Kidney (tissue), 14 donors: ENCODE data around the gene LPCAT2. TPM values are rescaled to one million over a fixed set of nuclear protein-coding genes. Genes with fewer than 3 reads are reported as not detected.

Experiments used
- DNase-seq, 5 donors: peaks; one replicate each; pipeline ENCODE4 v3.0.0-alpha.2; 2013 to 2020
- FAIRE-seq: peaks from 2 replicates; lab custom pipeline; 2012; peaks lifted over from hg19 to GRCh38; lab: Jason Lieb, UNC
- H3K27ac ChIP-seq, 2 donors: one replicate each; pipeline ENCODE4 v1.7.0; 2013; ENCODE audit warnings: low read depth in 2 of 2, low read length in 2 of 2, inconsistent platforms in 1 of 2
- H3K27me3 ChIP-seq: one replicate; pipeline ENCODE4 v1.7.1; 2013; ENCODE audit warnings: low read length, inconsistent platforms; ENCODE audit not compliant: control insufficient read depth, insufficient read depth
- H3K36me3 ChIP-seq, 3 donors: one replicate each; pipeline versions ENCODE4 v1.7.0 to v1.7.1; 2013; ENCODE audit warnings: low read length in 3 of 3, control low read depth in 1 of 3, inconsistent platforms in 1 of 3; ENCODE audit not compliant: insufficient read depth in 3 of 3, control insufficient read depth in 2 of 3
- H3K4me1 ChIP-seq, 3 donors: one replicate each; pipeline versions ENCODE4 v1.7.0 to v1.7.1; 2013; ENCODE audit warnings: low read length in 3 of 3, inconsistent platforms in 1 of 3, low read depth in 1 of 3; ENCODE audit not compliant: control insufficient read depth in 2 of 3, insufficient read depth in 2 of 3
- H3K4me3 ChIP-seq, 3 donors: one replicate each; pipeline versions ENCODE4 v1.7.0 to v1.8.1; 2013; ENCODE audit warnings: low read length in 3 of 3, control low read depth in 1 of 3, inconsistent platforms in 1 of 3
- H3K9ac ChIP-seq, 3 donors: one replicate each; pipeline versions ENCODE4 v1.7.0 to v1.7.1; 2013; ENCODE audit warnings: low read length in 3 of 3, control low read depth in 1 of 3, inconsistent platforms in 1 of 3
- H3K9me3 ChIP-seq, 3 donors: one replicate each; pipeline versions ENCODE4 v1.7.0 to v1.7.1; 2013; ENCODE audit warnings: low read length in 3 of 3, control low read depth in 1 of 3, inconsistent platforms in 1 of 3; ENCODE audit not compliant: control insufficient read depth in 2 of 3, insufficient read depth in 1 of 3
- intact Hi-C: fragments of 100-400 bp; cut with DNase I; formaldehyde crosslinking; loops from one replicate; pipeline ENCODE4 v1.11.1; 2022
- polyA plus RNA-seq: library from polyadenylated mRNA; stranded (reverse); fragments of 350-450 nt; fragmentation: Illumina TruSeq; extraction: RNeasy Lipid Tissue Mini Kit (QIAGEN cat#74804); gene quantifications from one replicate; pipeline ENCODE4 v1.2.3, GENCODE V29; 2014; ENCODE audit warnings: low read depth, low replicate concordance; ENCODE audit not compliant: insufficient read depth
- total RNA-seq: library from RNA; stranded (reverse); fragmentation: NEBNext Ultra II Directional; extraction: Animal tissue kit (Norgen Biotek cat#: 25700); gene quantifications from one replicate; pipeline ENCODE4 v1.2.1, GENCODE V29; 2021
- TF ChIP-seq, protein P1 (sequence below): IDR thresholded peaks from 3 replicates; pipeline ENCODE4 v1.5.1; 2012; ENCODE audit warnings: mild to moderate bottlenecking, moderate library complexity, borderline replicate concordance; ENCODE audit not compliant: insufficient read depth; ENCODE audit errors: extremely low read depth
- donor health status: control.
- donor health status: control.
- donor health status: control.
- donor health status: control.
- donor health status: control.
- donor health status: DM: yes; HTN: yes; CAD: no.
- donor health status: Normal renal cell carcinoma (clear cell type).

Gene LPCAT2
- total and polyA plus RNA-seq, 2 donors from 2014 or later = 7.7 to 20.6 TPM

DNA sequence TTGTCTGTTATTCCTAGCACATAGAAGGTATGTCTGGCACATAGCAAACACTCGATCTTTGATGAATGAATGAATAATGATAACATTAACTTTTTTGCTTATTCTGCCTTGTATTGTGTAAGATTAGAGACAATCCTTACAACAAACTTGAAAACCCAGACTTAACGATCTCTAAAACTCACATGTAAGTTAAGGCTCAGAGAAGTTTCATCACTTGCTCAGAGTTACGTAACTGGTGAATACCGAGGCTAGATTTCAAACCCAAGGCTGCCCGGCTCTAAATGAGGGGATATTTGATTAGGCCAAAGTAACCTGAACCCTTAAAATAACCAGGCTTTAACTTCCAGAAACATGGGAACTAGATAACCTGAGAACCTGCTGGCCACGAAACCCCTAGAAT, 79.9 kb downstream of the LPCAT2 start:
- FAIRE-seq (no peak), DNase-seq (no peak)
- Histone ChIP-seq H3K36me3 (no peaks in the 10 kb centered on the region), H3K27ac (no peak overlapping the region), H3K4me3 (no peak overlapping the region), H3K9me3 (no peaks in the 10 kb centered on the region), H3K27me3 (no peaks in the 10 kb centered on the region), H3K4me1 (no peaks in the 10 kb centered on the region), H3K9ac (no peak overlapping the region)
- TF ChIP-seq, protein P1, sequence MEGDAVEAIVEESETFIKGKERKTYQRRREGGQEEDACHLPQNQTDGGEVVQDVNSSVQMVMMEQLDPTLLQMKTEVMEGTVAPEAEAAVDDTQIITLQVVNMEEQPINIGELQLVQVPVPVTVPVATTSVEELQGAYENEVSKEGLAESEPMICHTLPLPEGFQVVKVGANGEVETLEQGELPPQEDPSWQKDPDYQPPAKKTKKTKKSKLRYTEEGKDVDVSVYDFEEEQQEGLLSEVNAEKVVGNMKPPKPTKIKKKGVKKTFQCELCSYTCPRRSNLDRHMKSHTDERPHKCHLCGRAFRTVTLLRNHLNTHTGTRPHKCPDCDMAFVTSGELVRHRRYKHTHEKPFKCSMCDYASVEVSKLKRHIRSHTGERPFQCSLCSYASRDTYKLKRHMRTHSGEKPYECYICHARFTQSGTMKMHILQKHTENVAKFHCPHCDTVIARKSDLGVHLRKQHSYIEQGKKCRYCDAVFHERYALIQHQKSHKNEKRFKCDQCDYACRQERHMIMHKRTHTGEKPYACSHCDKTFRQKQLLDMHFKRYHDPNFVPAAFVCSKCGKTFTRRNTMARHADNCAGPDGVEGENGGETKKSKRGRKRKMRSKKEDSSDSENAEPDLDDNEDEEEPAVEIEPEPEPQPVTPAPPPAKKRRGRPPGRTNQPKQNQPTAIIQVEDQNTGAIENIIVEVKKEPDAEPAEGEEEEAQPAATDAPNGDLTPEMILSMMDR = no peak
- intact Hi-C loops = no loop called here

DNA sequence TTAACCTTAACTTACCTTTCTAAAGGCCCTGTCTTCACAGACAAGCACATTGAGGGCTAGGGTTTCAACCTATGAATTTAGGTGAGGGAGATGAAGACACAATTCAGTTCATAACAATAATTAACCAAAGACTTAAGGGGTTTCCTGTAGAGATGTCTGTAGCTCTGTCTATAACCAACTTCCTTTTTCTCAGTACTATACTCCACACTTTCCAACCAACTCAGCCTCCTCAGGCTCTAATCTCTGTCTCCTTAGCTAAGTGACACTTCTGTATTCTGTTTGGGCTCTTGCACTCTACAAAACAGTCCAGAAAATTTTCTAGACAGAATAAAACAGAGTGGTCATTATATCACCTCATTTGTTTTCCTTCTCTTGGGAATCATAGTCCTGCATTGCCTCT, 83.4 kb downstream of the LPCAT2 start:
- FAIRE-seq (no peak), DNase-seq (no peak)
- intact Hi-C loops = no loop called here
- Histone ChIP-seq H3K4me3 (no peak overlapping the region), H3K4me1 (no peaks in the 10 kb centered on the region), H3K27ac (no peak overlapping the region), H3K36me3 (no peaks in the 10 kb centered on the region), H3K9ac (no peak overlapping the region), H3K27me3 (no peaks in the 10 kb centered on the region), H3K9me3 (no peaks in the 10 kb centered on the region)
- TF ChIP-seq, protein P1 = no peak

DNA sequence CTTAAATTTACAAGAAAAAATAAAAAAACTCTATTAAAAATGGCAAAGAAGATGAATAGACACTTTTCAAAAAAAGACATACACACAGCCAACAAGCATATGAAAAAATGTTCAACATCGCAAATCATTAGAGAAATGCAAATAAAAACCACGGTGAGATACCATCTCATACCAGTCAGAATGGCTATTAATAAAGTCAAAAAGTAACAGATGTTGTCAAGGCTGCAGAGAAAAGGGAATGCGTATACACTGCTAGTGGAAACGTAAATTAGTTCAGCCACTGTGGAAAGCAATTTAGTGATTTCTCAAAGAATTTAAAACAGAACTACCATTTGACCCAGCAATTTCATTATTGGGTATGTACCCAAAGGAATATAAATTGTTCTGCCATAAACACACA, 89.1 kb downstream of the LPCAT2 start:
- H3K4me3 ChIP-seq = no peak overlapping the region
- intact Hi-C loops = no loop called here
- no peak overlapping the region for H3K9ac ChIP-seq
- H3K36me3 ChIP-seq = no peaks in the 10 kb centered on the region
- H3K27me3 ChIP-seq = no peaks in the 10 kb centered on the region
- no peaks in the 10 kb centered on the region for H3K4me1 ChIP-seq
- TF ChIP-seq, protein P1 = no peak
- no peaks in the 10 kb centered on the region for H3K9me3 ChIP-seq
- FAIRE-seq (no peak), DNase-seq (peak in 2 of 5 donors; percentile 46 to 49)
- H3K27ac ChIP-seq = no peak overlapping the region

DNA sequence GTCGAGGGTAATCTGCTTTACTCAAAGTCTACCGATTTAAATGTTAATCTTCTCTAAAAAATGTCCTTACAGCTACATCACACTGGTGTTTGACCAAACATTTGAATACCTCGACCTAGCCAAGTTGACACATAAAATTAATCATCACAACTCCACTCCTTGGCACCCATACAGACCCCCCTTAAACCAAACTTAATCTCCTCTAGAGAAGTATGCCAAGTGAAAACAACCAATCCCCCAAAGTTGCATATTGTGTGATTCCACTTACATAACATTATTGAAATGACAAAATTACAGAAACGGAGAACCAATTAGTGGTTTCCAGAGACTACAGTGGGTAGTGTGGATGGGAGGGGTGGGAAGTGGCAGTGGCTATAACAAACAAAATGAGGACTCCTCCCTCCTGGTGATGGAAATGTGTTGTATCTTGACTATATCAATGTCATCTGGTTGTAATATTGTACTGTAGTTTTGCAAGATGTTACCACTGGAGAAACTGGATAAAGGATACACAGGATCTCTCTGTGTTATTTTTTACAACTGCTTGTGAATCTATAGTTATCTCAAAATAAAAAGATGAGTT, 97.0 kb downstream of the LPCAT2 start:
- no peaks in the 10 kb centered on the region for H3K36me3 ChIP-seq
- FAIRE-seq (no peak), DNase-seq (no peak)
- H3K27ac ChIP-seq = no peak overlapping the region
- H3K4me3 ChIP-seq = no peak overlapping the region
- no peaks in the 10 kb centered on the region for H3K4me1 ChIP-seq
- intact Hi-C loops = no loop called here
- no peaks in the 10 kb centered on the region for H3K9me3 ChIP-seq
- TF ChIP-seq, protein P1 = no peak
- H3K27me3 ChIP-seq = no peaks in the 10 kb centered on the region
- H3K9ac ChIP-seq = no peak overlapping the region
